Measurements from ENCODE around the gene EPB42.
"Not testable (repeated sequence)": the region's sequence is repeated elsewhere in the genome, so short reads cannot be mapped to it uniquely, and the experiment has no call there.

Gene EPB42

GRCh38 chr15:43212299-43212698 is 8.5 kb downstream of the EPB42 start:
- DNase-seq (ENCODE audit: low read depth in 2 of 2) = no peak

GRCh38 chr15:43211224-43211735 is 9.5 kb downstream of the EPB42 start:
- no peak for DNase-seq (ENCODE audit: low read depth in 2 of 2)

- no peak for DNase-seq (ENCODE audit: low read depth in 2 of 2)
Observed at GRCh38 chr15:43210807-43211206, 10.0 kb downstream of the EPB42 start.

GRCh38 chr15:43210172-43210745 is 10.6 kb downstream of the EPB42 start:
- no peak for DNase-seq (ENCODE audit: low read depth in 2 of 2)

GRCh38 chr15:43209059-43209824 is 11.6 kb downstream of the EPB42 start:
- DNase-seq (ENCODE audit: low read depth in 2 of 2) = no peak

GRCh38 chr15:43208052-43209002 is 12.5 kb downstream of the EPB42 start:
- DNase-seq (ENCODE audit: low read depth in 2 of 2) = no peak

- DNase-seq (ENCODE audit: low read depth in 2 of 2) = no peak
Observed at GRCh38 chr15:43207024-43207423, 13.8 kb downstream of the EPB42 start.

GRCh38 chr15:43206054-43206453 is 14.8 kb downstream of the EPB42 start:
- DNase-seq (ENCODE audit: low read depth in 2 of 2) = no peak

GRCh38 chr15:43204016-43204901 is 16.6 kb downstream of the EPB42 start:
- peak in 1 of 2 donors; percentile 19 for DNase-seq (ENCODE audit: low read depth in 2 of 2)

- no peak for DNase-seq (ENCODE audit: low read depth in 2 of 2)
Observed at GRCh38 chr15:43199945-43200488, 20.8 kb downstream of the EPB42 start.

GRCh38 chr15:43198992-43199391 is 21.8 kb downstream of the EPB42 start:
- no peak for DNase-seq (ENCODE audit: low read depth in 2 of 2)

- not testable (repeated sequence) for DNase-seq (ENCODE audit: low read depth in 2 of 2)
Observed at GRCh38 chr15:43198556-43198955, 22.3 kb downstream of the EPB42 start.

- DNase-seq (ENCODE audit: low read depth in 2 of 2) = not testable (repeated sequence)
Observed at GRCh38 chr15:43197773-43198172, 23.0 kb downstream of the EPB42 start.

- no peak for DNase-seq (ENCODE audit: low read depth in 2 of 2)
Observed at GRCh38 chr15:43196760-43197548, 23.9 kb downstream of the EPB42 start.

GRCh38 chr15:43194795-43195194 is 26.0 kb downstream of the EPB42 start:
- DNase-seq (ENCODE audit: low read depth in 2 of 2) = no peak

GRCh38 chr15:43193710-43194109 is 27.1 kb downstream of the EPB42 start:
- no peak for DNase-seq (ENCODE audit: low read depth in 2 of 2)

GRCh38 chr15:43190178-43190577 is 30.6 kb downstream of the EPB42 start:
- no peak for DNase-seq (ENCODE audit: low read depth in 2 of 2)

GRCh38 chr15:43189296-43189695 is 31.5 kb downstream of the EPB42 start:
- no peak for DNase-seq (ENCODE audit: low read depth in 2 of 2)

- no peak for DNase-seq (ENCODE audit: low read depth in 2 of 2)
Observed at GRCh38 chr15:43187544-43188155, 33.2 kb downstream of the EPB42 start.

- DNase-seq (ENCODE audit: low read depth in 2 of 2) = no peak
Observed at GRCh38 chr15:43186003-43186353, 34.8 kb downstream of the EPB42 start.
